GM12865 (cell line): Measurements from ENCODE around the gene RHEBL1.

Source experiments
- DNase-seq: peaks from one replicate; pipeline ENCODE4 v3.0.0; 2010; ENCODE audit warnings: low read depth
- H3K4me3 ChIP-seq: 2 replicates; pipeline ENCODE4 v1.5.1; 2011; ENCODE audit warnings: mild to moderate bottlenecking, low read depth, low read length, control low read depth
- TF ChIP-seq, protein P1 (sequence below): IDR thresholded peaks from 2 replicates; pipeline ENCODE4 v1.5.1; 2011; ENCODE audit warnings: low read length, control low read depth, low read depth, inconsistent platforms; ENCODE audit not compliant: insufficient read depth; ENCODE audit errors: missing control alignments

Gene RHEBL1

DNA sequence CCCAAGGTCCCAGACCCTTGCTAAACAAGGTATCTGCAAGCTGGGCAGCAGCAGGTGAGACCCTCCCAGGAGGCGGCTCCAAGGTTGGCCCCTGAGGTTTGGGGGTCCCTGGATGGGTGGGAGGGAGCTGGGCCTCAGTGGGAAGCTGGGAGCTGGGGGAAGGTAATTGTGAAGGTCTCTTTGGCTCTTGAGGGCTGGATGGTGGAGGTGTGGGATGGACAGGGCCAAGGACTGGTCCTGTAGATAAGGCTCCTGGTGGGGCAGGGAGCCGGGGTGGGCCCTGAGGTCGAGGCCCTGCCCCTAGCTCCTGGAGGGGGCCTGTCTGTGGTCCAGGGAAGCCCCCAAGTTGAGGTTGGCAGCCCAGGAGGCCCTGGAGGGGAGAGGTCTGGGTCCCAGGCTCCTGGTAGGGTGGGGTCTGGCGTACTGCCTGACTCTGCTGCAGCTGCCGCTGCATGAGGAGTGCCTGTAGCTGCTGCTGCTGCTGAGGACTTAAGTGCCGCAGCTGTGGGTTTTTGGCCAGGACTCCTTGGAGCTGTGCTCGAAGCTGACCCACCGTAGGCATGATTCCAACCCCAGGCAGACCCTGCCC lies 38.1 kb downstream of the RHEBL1 start:
- TF ChIP-seq, protein P1, sequence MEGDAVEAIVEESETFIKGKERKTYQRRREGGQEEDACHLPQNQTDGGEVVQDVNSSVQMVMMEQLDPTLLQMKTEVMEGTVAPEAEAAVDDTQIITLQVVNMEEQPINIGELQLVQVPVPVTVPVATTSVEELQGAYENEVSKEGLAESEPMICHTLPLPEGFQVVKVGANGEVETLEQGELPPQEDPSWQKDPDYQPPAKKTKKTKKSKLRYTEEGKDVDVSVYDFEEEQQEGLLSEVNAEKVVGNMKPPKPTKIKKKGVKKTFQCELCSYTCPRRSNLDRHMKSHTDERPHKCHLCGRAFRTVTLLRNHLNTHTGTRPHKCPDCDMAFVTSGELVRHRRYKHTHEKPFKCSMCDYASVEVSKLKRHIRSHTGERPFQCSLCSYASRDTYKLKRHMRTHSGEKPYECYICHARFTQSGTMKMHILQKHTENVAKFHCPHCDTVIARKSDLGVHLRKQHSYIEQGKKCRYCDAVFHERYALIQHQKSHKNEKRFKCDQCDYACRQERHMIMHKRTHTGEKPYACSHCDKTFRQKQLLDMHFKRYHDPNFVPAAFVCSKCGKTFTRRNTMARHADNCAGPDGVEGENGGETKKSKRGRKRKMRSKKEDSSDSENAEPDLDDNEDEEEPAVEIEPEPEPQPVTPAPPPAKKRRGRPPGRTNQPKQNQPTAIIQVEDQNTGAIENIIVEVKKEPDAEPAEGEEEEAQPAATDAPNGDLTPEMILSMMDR = no peak
- DNase-seq = no peak
- H3K4me3 ChIP-seq = no peak overlapping the region

DNA sequence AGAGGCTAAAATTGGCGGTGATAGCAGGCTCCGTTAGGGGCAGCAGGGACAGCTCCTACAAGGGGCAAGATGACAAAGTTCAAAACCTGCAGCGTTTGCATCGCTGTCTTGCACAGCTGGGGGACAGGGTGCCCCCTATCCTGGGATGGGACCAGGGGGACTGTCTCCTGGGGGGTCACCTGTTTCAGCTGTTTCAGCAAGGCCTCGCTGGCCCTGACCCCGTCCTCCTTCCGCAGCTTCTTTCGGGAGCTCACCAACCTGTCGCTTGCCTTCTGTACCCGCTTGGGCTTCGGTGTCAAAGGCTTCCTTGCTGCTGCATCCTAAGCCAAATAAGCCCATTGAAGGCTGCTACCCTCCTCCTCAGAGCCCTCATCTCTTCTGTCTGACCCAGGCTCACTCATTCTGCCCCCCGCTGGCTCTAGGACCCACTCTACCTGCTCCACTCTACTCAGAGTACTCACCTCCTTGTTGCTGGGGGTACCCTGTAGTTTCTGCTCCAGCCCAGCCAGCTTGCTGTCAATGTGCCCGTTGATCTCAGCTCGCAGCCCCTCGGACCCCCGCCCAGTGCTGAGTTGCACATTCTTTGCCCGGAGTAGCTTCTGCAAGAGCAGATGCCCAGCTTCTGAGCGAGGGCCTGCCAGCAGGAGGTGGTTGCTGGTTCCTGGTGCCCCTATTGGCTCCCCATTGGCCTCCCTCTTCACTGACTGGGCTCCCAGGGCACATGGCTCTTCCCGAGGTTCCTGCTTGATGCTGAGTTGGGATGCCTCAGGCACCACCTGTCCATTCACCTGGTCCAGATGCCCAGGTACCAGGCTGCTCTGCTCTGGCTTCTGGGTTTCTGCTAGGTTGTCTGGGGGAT lies 38.8 kb downstream of the RHEBL1 start:
- H3K4me3 ChIP-seq = no peak overlapping the region
- no peak for DNase-seq
- TF ChIP-seq, protein P1 = no peak

DNA sequence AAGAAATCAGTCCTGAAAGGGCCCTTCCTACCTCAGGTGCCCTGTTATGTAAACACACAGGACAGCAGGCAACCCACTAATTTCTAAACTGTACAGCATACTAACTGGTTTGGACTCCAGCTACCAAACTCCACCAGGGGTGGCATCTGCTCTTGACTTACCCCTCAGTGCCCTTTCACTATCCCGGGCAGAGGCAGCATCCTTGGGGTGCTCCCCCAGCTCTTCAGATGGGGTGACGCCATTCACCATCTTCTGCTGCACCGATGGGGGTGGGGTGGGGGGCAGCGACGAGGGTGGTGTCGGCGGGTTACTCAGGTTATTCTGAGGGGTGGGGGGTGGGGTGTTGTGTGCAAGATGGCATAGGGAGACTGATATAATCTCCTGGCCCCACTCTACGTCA lies 39.7 kb downstream of the RHEBL1 start:
- TF ChIP-seq, protein P1 = no peak
- H3K4me3 ChIP-seq = no peak overlapping the region
- DNase-seq = no peak

DNA sequence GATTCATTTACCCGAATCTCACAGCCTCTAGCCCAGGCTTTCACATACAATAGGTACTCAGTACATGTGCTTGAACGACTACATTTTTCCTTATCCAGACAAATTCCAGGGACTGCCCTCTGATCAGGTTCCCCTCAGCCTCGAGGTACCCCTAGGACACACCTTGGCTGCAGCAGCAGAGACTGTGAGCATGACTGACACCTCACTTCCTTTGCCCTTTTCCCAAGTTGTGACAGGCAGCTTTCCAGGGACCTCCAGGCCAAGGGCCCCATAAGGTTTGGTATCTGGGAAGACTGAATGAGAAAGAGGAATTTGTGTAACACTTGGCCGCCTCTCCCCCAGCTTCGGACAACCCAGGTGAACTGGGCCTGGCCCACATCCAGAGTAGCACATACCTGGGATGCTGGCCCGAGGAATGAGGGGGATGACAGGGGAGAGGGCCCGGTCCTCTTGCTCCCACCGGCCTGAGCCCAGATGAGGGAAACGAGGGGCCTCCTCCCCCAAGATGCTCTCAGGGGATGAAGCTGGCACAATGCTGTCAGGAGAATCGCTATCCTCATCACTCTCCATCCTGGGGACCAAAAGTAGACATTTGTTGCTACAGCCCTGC lies 41.0 kb downstream of the RHEBL1 start:
- DNase-seq = no peak
- no peak overlapping the region for H3K4me3 ChIP-seq
- TF ChIP-seq, protein P1 = no peak

DNA sequence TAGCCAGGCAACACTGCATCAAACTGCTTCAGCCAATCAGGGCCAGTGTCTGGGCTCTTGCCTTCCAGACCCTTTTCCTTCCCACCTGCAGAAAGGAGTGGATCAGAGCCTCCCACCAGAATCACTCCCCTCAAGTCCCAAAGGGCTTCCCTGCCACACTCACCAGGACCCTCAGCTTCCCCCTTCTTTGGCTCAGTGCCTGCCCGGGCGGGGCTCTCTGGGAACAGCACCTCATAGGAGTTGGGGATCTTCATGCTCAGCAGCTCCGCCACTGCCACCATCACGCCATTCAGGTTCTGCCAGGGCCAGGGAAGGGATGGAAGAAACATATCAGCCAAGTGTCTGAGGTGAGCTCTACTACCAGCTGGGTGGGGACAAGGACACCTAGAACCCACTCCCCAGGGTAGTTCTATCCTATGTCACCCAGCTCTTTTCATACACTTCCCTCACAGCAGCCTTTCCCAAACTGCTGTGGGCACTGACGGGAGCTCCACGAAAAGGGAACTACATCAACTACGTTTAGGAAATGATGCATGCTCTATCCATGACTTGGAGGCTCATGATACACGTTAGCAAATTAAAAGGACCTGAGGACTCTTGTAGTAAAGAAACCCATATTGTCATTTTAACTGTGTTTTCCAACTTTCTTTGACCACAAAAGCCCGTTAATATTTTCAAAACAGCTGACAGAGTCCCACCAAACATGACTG lies 41.8 kb downstream of the RHEBL1 start:
- TF ChIP-seq, protein P1 = no peak
- no peak for DNase-seq
- H3K4me3 ChIP-seq = no peak overlapping the region

DNA sequence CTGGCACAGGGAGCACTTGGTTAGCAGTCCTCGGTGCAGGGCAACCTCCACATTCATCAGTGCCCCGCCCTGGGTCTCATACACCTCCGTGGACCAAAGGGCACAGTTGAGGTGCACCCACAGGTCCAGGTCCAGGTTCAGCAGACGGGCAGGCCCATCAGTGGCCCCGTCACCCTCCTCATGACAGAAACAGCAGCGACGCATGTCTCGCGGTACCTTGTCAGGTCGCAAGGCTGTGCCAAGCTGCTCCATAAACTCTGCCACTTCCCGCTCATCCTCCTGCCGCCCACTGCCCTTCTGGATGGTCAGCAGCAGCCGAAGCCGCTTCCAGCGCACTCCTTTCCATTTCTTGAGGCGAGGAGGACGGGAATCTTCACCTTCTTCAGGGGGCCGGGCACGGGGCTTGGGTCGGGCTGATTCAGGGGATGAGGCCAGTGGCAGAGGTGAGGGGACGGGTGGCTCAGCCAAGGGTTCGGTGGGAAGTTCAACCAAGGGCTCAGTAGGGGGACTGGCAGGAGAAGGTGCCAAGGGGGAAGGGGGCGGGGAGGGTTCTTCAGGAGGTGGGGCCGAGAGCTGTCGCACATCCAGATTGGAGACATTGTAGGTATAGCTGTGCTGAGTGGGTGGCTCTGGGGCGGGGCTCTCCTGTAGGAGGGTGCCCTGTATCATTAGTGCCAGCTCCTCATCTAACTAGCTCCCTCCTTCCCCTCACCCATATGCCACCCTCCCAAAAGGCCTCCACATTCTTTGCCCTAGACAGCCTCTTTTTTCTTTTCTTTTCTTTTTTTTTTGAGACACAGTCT lies 42.9 kb downstream of the RHEBL1 start:
- TF ChIP-seq, protein P1 = no peak
- no peak for DNase-seq
- H3K4me3 ChIP-seq = no peak overlapping the region
